A549 (cell line): ENCODE results near the gene CARF.

Experiments
- EP300 ChIP-seq, 2 experiments: fragments of >200 bp; sonication (Bioruptor Twin); formaldehyde crosslinking; IDR thresholded peaks; 2 replicates in 1 of 2; 3 replicates in 1 of 2; pipeline ENCODE4 v1.6.1; 2016 to 2017
- JUN ChIP-seq, 2 experiments: fragments of >200 bp; sonication (Bioruptor Twin); formaldehyde crosslinking; IDR thresholded peaks; 2 replicates in 1 of 2; 3 replicates in 1 of 2; pipeline ENCODE4 v1.6.1; 2016 to 2017
- JUNB ChIP-seq: fragments of >200 bp; sonication (Bioruptor Twin); formaldehyde crosslinking; IDR thresholded peaks from 2 replicates; pipeline ENCODE4 v1.6.1; 2016
- POLR2A ChIP-seq: IDR thresholded peaks from 2 replicates; pipeline ENCODE4 v1.6.1; 2012; ENCODE audit warnings: mild to moderate bottlenecking, low read length
- TF ChIP-seq, protein P1 (sequence below): IDR thresholded peaks from 2 replicates; pipeline ENCODE4 v1.6.1; 2012
- TF ChIP-seq, protein P2 (sequence below): fragments of >200 bp; sonication (Bioruptor Twin); formaldehyde crosslinking; IDR thresholded peaks from 3 replicates; pipeline ENCODE4 v1.5.1; 2016
- TF ChIP-seq, protein P3 (sequence below): fragments of 450-650 bp; IDR thresholded peaks from 2 replicates; pipeline ENCODE4 v1.6.1; 2014; ENCODE audit warnings: antibody characterized with exemption
- TF ChIP-seq, protein P4 (sequence below): fragments of 200-600 bp; sonication (generic); IDR thresholded peaks from 2 replicates; pipeline ENCODE4 v1.6.1; 2016; ENCODE audit warnings: antibody characterized with exemption, mild to moderate bottlenecking, moderate library complexity
- TF ChIP-seq, protein P5 (sequence below): fragments of 250-450 bp; sonication (Bioruptor Pico); IDR thresholded peaks from 2 replicates; pipeline ENCODE4 v1.5.0; 2021; ENCODE audit warnings: mild to moderate bottlenecking, moderate library complexity, borderline replicate concordance

DNA sequence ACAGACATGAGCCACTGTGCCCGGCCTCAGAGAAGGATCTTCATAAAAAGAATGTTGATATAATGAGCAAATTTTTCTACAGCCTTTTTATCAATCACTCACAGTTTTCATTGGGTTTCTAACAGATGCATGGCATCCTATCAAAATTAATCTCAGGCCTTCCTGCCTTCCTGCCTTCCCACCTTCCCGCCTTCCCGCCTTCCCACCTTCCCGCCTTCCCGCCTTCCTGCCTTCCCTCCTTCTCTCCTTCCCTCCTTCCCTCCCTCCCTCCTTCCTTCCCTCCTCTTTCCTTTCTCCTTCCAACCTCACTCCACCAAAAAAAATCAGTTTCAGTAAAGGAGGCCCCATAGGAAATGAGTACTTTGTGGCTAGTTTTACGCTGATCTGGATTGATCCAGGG lies 48.4 kb downstream of the CARF start:
- TF ChIP-seq, protein P1, sequence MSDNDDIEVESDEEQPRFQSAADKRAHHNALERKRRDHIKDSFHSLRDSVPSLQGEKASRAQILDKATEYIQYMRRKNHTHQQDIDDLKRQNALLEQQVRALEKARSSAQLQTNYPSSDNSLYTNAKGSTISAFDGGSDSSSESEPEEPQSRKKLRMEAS: no peak
- no peak for TF ChIP-seq EP300 (IDR thresholded peaks at IDR 0.05)
- no peak for TF ChIP-seq JUNB
- TF ChIP-seq, protein P2, sequence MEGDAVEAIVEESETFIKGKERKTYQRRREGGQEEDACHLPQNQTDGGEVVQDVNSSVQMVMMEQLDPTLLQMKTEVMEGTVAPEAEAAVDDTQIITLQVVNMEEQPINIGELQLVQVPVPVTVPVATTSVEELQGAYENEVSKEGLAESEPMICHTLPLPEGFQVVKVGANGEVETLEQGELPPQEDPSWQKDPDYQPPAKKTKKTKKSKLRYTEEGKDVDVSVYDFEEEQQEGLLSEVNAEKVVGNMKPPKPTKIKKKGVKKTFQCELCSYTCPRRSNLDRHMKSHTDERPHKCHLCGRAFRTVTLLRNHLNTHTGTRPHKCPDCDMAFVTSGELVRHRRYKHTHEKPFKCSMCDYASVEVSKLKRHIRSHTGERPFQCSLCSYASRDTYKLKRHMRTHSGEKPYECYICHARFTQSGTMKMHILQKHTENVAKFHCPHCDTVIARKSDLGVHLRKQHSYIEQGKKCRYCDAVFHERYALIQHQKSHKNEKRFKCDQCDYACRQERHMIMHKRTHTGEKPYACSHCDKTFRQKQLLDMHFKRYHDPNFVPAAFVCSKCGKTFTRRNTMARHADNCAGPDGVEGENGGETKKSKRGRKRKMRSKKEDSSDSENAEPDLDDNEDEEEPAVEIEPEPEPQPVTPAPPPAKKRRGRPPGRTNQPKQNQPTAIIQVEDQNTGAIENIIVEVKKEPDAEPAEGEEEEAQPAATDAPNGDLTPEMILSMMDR: no peak
- TF ChIP-seq, protein P3, sequence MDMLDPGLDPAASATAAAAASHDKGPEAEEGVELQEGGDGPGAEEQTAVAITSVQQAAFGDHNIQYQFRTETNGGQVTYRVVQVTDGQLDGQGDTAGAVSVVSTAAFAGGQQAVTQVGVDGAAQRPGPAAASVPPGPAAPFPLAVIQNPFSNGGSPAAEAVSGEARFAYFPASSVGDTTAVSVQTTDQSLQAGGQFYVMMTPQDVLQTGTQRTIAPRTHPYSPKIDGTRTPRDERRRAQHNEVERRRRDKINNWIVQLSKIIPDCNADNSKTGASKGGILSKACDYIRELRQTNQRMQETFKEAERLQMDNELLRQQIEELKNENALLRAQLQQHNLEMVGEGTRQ: no peak
- TF ChIP-seq, protein P4, sequence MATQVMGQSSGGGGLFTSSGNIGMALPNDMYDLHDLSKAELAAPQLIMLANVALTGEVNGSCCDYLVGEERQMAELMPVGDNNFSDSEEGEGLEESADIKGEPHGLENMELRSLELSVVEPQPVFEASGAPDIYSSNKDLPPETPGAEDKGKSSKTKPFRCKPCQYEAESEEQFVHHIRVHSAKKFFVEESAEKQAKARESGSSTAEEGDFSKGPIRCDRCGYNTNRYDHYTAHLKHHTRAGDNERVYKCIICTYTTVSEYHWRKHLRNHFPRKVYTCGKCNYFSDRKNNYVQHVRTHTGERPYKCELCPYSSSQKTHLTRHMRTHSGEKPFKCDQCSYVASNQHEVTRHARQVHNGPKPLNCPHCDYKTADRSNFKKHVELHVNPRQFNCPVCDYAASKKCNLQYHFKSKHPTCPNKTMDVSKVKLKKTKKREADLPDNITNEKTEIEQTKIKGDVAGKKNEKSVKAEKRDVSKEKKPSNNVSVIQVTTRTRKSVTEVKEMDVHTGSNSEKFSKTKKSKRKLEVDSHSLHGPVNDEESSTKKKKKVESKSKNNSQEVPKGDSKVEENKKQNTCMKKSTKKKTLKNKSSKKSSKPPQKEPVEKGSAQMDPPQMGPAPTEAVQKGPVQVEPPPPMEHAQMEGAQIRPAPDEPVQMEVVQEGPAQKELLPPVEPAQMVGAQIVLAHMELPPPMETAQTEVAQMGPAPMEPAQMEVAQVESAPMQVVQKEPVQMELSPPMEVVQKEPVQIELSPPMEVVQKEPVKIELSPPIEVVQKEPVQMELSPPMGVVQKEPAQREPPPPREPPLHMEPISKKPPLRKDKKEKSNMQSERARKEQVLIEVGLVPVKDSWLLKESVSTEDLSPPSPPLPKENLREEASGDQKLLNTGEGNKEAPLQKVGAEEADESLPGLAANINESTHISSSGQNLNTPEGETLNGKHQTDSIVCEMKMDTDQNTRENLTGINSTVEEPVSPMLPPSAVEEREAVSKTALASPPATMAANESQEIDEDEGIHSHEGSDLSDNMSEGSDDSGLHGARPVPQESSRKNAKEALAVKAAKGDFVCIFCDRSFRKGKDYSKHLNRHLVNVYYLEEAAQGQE: no peak
- no peak for TF ChIP-seq POLR2A
- TF ChIP-seq, protein P5, sequence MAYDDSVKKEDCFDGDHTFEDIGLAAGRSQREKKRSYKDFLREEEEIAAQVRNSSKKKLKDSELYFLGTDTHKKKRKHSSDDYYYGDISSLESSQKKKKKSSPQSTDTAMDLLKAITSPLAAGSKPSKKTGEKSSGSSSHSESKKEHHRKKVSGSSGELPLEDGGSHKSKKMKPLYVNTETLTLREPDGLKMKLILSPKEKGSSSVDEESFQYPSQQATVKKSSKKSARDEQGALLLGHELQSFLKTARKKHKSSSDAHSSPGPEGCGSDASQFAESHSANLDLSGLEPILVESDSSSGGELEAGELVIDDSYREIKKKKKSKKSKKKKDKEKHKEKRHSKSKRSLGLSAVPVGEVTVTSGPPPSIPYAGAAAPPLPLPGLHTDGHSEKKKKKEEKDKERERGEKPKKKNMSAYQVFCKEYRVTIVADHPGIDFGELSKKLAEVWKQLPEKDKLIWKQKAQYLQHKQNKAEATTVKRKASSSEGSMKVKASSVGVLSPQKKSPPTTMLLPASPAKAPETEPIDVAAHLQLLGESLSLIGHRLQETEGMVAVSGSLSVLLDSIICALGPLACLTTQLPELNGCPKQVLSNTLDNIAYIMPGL (CRISPR knock-in tag): no peak
- no peak for TF ChIP-seq JUN (IDR thresholded peaks at IDR 0.05)
